ENCODE data around the gene EPHX1. TPM values are rescaled to one million over a fixed set of nuclear protein-coding genes. Genes with fewer than 3 reads are reported as not detected.
A peak's percentile ranks its signal among the peaks of the same experiment; 100 is the strongest.
"Not testable (repeated sequence)": the region's sequence is repeated elsewhere in the genome, so short reads cannot be mapped to it uniquely, and the experiment has no call there.

Gene EPHX1
- total RNA-seq, 5 donors from 2014 or later (not counting 1 experiment from before 2014, with no cell fraction given) = 0.98 to 5.2 (median 3.7) TPM

GRCh38 chr1:225828706-225829345 is 18.9 kb downstream of the EPHX1 start:
- no peak overlapping the region for H3K4me3 ChIP-seq (ENCODE audit: control insufficient read depth in 1 of 2, extremely low read depth in 1 of 2, low read length in 1 of 2)
- H3K9me3 ChIP-seq = no peaks in the 10 kb centered on the region
- WGBS (ENCODE audit: insufficient coverage) = 93% methylated on average over 8 of the region's 14 CpGs
- peaks cover 0 to 9% of the 10 kb centered on the region in 2 experiments for H3K27me3 ChIP-seq (replicated peaks in 1 of 2; ENCODE audit: control insufficient read depth in 2 of 2, extremely low read depth in 1 of 2, insufficient read depth in 2 of 2, low read length in 1 of 2)
- H3K36me3 ChIP-seq (ENCODE audit: control insufficient read depth in 2 of 2, extremely low read depth in 1 of 2, insufficient read depth in 1 of 2, low read length in 1 of 2) = no peaks in the 10 kb centered on the region
- no peak overlapping the region for H3K4me3 Mint-ChIP-seq
- no peak for DNase-seq
- ATAC-seq (replicated peaks in 1 of 4) = no peak
- no peaks in the 10 kb centered on the region for H3K4me1 Mint-ChIP-seq
- no peak overlapping the region for H3K27ac ChIP-seq (ENCODE audit: low read length)
- no peak overlapping the region for H3K27ac Mint-ChIP-seq
- H3K4me1 ChIP-seq (ENCODE audit: control insufficient read depth in 1 of 2, extremely low read depth in 1 of 2, insufficient read depth in 2 of 2, low read length in 2 of 2) = no peaks in the 10 kb centered on the region
- ChIA-PET POLR2A (no interaction called here), CTCF (interaction anchor here (0.6 kb wide), 2 partner anchors 74 to 140 kb away, joined by 5 read pairs; no protein-coding TSS in a partner anchor)
- H3K27me3 Mint-ChIP-seq = no peaks in the 10 kb centered on the region
- no peaks in the 10 kb centered on the region for H3K9me3 Mint-ChIP-seq
- H3K36me3 Mint-ChIP-seq = no peaks in the 10 kb centered on the region

- CTCF ChIA-PET = no interaction called here
- Mint-ChIP-seq H3K9me3 (no peaks in the 10 kb centered on the region), H3K27me3 (no peaks in the 10 kb centered on the region), H3K27ac (no peak overlapping the region), H3K36me3 (no peaks in the 10 kb centered on the region), H3K4me3 (no peak overlapping the region), H3K4me1 (no peaks in the 10 kb centered on the region)
- no peaks in the 10 kb centered on the region for H3K4me1 ChIP-seq (ENCODE audit: control insufficient read depth in 1 of 2, extremely low read depth in 1 of 2, insufficient read depth in 2 of 2, low read length in 2 of 2)
- DNase-seq = no peak
- WGBS (ENCODE audit: insufficient coverage) = no CpG with 5 or more reads among the region's 6 CpGs
- ATAC-seq (replicated peaks in 1 of 4) = no peak
- no peak overlapping the region for H3K4me3 ChIP-seq (ENCODE audit: control insufficient read depth in 1 of 2, extremely low read depth in 1 of 2, low read length in 1 of 2)
- POLR2A ChIA-PET = no interaction called here
- no peaks in the 10 kb centered on the region for H3K36me3 ChIP-seq (ENCODE audit: control insufficient read depth in 2 of 2, extremely low read depth in 1 of 2, insufficient read depth in 1 of 2, low read length in 1 of 2)
- H3K27me3 ChIP-seq (replicated peaks in 1 of 2; ENCODE audit: control insufficient read depth in 2 of 2, extremely low read depth in 1 of 2, insufficient read depth in 2 of 2, low read length in 1 of 2) = peaks cover 0 to 3% of the 10 kb centered on the region in 2 experiments
- no peaks in the 10 kb centered on the region for H3K9me3 ChIP-seq
- H3K27ac ChIP-seq (ENCODE audit: low read length) = no peak overlapping the region
Observed at GRCh38 chr1:225830841-225831240, 20.9 kb downstream of the EPHX1 start.

GRCh38 chr1:225834417-225835329 is 24.7 kb downstream of the EPHX1 start:
- Histone ChIP-seq H3K9me3 (no peaks in the 10 kb centered on the region), H3K4me1 (ENCODE audit: control insufficient read depth in 1 of 2, extremely low read depth in 1 of 2, insufficient read depth in 2 of 2, low read length in 2 of 2) (peaks cover 0 to 14% of the 10 kb centered on the region in 2 experiments), H3K27me3 (replicated peaks in 1 of 2; ENCODE audit: control insufficient read depth in 2 of 2, extremely low read depth in 1 of 2, insufficient read depth in 2 of 2, low read length in 1 of 2) (peaks cover 0 to under 1% of the 10 kb centered on the region in 2 experiments), H3K4me3 (ENCODE audit: control insufficient read depth in 1 of 2, extremely low read depth in 1 of 2, low read length in 1 of 2) (no peak overlapping the region), H3K27ac (ENCODE audit: low read length) (no peak overlapping the region), H3K36me3 (ENCODE audit: control insufficient read depth in 2 of 2, extremely low read depth in 1 of 2, insufficient read depth in 1 of 2, low read length in 1 of 2) (no peaks in the 10 kb centered on the region)
- H3K4me1 Mint-ChIP-seq = peaks cover 1 to 12% (median 6%) of the 10 kb centered on the region in 3 donors
- H3K9me3 Mint-ChIP-seq = no peaks in the 10 kb centered on the region
- H3K27me3 Mint-ChIP-seq = no peaks in the 10 kb centered on the region
- no peaks in the 10 kb centered on the region for H3K36me3 Mint-ChIP-seq
- WGBS (ENCODE audit: insufficient coverage) = 82% methylated on average over 4 of the region's 7 CpGs
- ChIA-PET CTCF (interaction anchor here (0.6 to 0.7 kb wide), 3 partner anchors 21 to 283 kb away, joined by 3 to 5 read pairs (median 4); no protein-coding TSS in a partner anchor), POLR2A (interaction anchor here in 1 of 2 donors (0.6 kb wide), 2 partner anchors 89 to 348 kb away, joined by 4 to 7 read pairs; no protein-coding TSS in a partner anchor)
- DNase-seq = no peak
- no peak overlapping the region for H3K4me3 Mint-ChIP-seq
- no peak overlapping the region for H3K27ac Mint-ChIP-seq
- ATAC-seq (replicated peaks in 1 of 4) = no peak

GRCh38 chr1:225835856-225836255 is 25.9 kb downstream of the EPHX1 start:
- H3K27ac Mint-ChIP-seq = no peak overlapping the region
- no peaks in the 10 kb centered on the region for H3K9me3 Mint-ChIP-seq
- Histone ChIP-seq H3K27me3 (replicated peaks in 1 of 2; ENCODE audit: control insufficient read depth in 2 of 2, extremely low read depth in 1 of 2, insufficient read depth in 2 of 2, low read length in 1 of 2) (no peaks in the 10 kb centered on the region), H3K4me3 (ENCODE audit: control insufficient read depth in 1 of 2, extremely low read depth in 1 of 2, low read length in 1 of 2) (no peak overlapping the region), H3K36me3 (ENCODE audit: control insufficient read depth in 2 of 2, extremely low read depth in 1 of 2, insufficient read depth in 1 of 2, low read length in 1 of 2) (no peaks in the 10 kb centered on the region), H3K9me3 (no peaks in the 10 kb centered on the region), H3K4me1 (ENCODE audit: control insufficient read depth in 1 of 2, extremely low read depth in 1 of 2, insufficient read depth in 2 of 2, low read length in 2 of 2) (peaks cover 0 to 21% of the 10 kb centered on the region in 2 experiments), H3K27ac (ENCODE audit: low read length) (no peak overlapping the region)
- H3K27me3 Mint-ChIP-seq = no peaks in the 10 kb centered on the region
- ChIA-PET CTCF (interaction anchor here in 1 of 2 donors (0.6 to 0.7 kb wide), 2 partner anchors 83 to 285 kb away, joined by 3 to 5 read pairs; no protein-coding TSS in a partner anchor), POLR2A (no interaction called here)
- no peak for ATAC-seq (replicated peaks in 1 of 4)
- H3K36me3 Mint-ChIP-seq = no peaks in the 10 kb centered on the region
- WGBS (ENCODE audit: insufficient coverage) = no CpG with 5 or more reads among the region's 3 CpGs
- H3K4me3 Mint-ChIP-seq = no peak overlapping the region
- no peak for DNase-seq
- H3K4me1 Mint-ChIP-seq = peaks cover 13 to 20% (median 17%) of the 10 kb centered on the region in 3 donors

- H3K9me3 Mint-ChIP-seq; H3K4me3 Mint-ChIP-seq; DNase-seq; POLR2A ChIA-PET; H3K36me3 Mint-ChIP-seq; H3K27ac ChIP-seq (ENCODE audit: low read length); H3K27me3 Mint-ChIP-seq; H3K9me3 ChIP-seq; H3K36me3 ChIP-seq (ENCODE audit: control insufficient read depth in 2 of 2, extremely low read depth in 1 of 2, insufficient read depth in 1 of 2, low read length in 1 of 2); ATAC-seq (replicated peaks in 1 of 4); H3K4me3 ChIP-seq (ENCODE audit: control insufficient read depth in 1 of 2, extremely low read depth in 1 of 2, low read length in 1 of 2); H3K27me3 ChIP-seq (replicated peaks in 1 of 2; ENCODE audit: control insufficient read depth in 2 of 2, extremely low read depth in 1 of 2, insufficient read depth in 2 of 2, low read length in 1 of 2): not testable (repeated sequence)
- H3K4me1 ChIP-seq (ENCODE audit: control insufficient read depth in 1 of 2, extremely low read depth in 1 of 2, insufficient read depth in 2 of 2, low read length in 2 of 2) = peaks cover 0 to 24% of the 10 kb centered on the region in 2 experiments
- peaks cover 16 to 24% (median 21%) of the 10 kb centered on the region in 3 donors for H3K4me1 Mint-ChIP-seq
- peak overlapping the region; percentile 43 to 52 for H3K27ac Mint-ChIP-seq
- WGBS (ENCODE audit: insufficient coverage) = 86% methylated on average over 1 of the region's 4 CpGs
- CTCF ChIA-PET = interaction anchor here in 1 of 2 donors (0.6 kb wide), 1 partner anchor 83 kb away, joined by 3 read pairs; no protein-coding TSS in a partner anchor
Observed at GRCh38 chr1:225836296-225836695, 26.4 kb downstream of the EPHX1 start.

- H3K27ac Mint-ChIP-seq = no peak overlapping the region
- no peak for DNase-seq
- H3K9me3 Mint-ChIP-seq = no peaks in the 10 kb centered on the region
- H3K4me3 ChIP-seq (ENCODE audit: control insufficient read depth in 1 of 2, extremely low read depth in 1 of 2, low read length in 1 of 2) = no peak overlapping the region
- H3K4me1 Mint-ChIP-seq = peaks cover 32 to 38% (median 34%) of the 10 kb centered on the region in 3 donors
- ChIA-PET POLR2A (interaction anchor here in 1 of 2 donors (0.5 kb wide), 1 partner anchor 189 kb away, joined by 3 read pairs; no protein-coding TSS in a partner anchor), CTCF (no interaction called here)
- H3K27ac ChIP-seq (ENCODE audit: low read length) = no peak overlapping the region
- 96% methylated on average over 10 of the region's 14 CpGs for WGBS (ENCODE audit: insufficient coverage)
- H3K36me3 ChIP-seq (ENCODE audit: control insufficient read depth in 2 of 2, extremely low read depth in 1 of 2, insufficient read depth in 1 of 2, low read length in 1 of 2) = no peaks in the 10 kb centered on the region
- H3K36me3 Mint-ChIP-seq = no peaks in the 10 kb centered on the region
- H3K4me3 Mint-ChIP-seq = no peak overlapping the region
- no peak for ATAC-seq (replicated peaks in 1 of 4)
- no peaks in the 10 kb centered on the region for H3K9me3 ChIP-seq
- H3K4me1 ChIP-seq (ENCODE audit: control insufficient read depth in 1 of 2, extremely low read depth in 1 of 2, insufficient read depth in 2 of 2, low read length in 2 of 2) = peaks cover 0 to 34% of the 10 kb centered on the region in 2 experiments
- no peaks in the 10 kb centered on the region for H3K27me3 ChIP-seq (replicated peaks in 1 of 2; ENCODE audit: control insufficient read depth in 2 of 2, extremely low read depth in 1 of 2, insufficient read depth in 2 of 2, low read length in 1 of 2)
- H3K27me3 Mint-ChIP-seq = no peaks in the 10 kb centered on the region
Observed at GRCh38 chr1:225838793-225839192, 28.9 kb downstream of the EPHX1 start.
